ENCODE measurements around the gene ZNF445.

DNA sequence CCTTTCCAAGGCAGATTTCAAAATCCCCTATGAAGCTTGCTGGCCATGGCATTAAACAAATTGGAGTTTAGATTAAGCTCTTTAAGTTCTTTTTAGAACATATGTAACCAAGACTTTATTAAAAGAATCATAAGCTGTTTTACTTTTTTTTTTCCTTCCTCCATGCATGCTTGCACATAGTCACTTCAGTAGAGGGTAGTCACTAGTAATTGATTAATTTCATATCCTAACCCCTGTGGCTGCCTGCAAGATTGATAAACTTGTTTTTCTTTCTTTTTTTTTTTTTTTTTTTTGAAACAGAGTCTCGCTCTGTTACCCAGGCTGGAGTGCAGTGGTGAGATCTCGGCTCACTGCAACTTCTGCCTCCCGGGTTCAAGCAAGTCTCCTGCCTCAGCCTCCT is 44.3 kb upstream of the ZNF445 start:
- TF ChIP-seq POLR2A (IDR thresholded peaks at IDR 0.05): no peak
- TF ChIP-seq, protein P1, sequence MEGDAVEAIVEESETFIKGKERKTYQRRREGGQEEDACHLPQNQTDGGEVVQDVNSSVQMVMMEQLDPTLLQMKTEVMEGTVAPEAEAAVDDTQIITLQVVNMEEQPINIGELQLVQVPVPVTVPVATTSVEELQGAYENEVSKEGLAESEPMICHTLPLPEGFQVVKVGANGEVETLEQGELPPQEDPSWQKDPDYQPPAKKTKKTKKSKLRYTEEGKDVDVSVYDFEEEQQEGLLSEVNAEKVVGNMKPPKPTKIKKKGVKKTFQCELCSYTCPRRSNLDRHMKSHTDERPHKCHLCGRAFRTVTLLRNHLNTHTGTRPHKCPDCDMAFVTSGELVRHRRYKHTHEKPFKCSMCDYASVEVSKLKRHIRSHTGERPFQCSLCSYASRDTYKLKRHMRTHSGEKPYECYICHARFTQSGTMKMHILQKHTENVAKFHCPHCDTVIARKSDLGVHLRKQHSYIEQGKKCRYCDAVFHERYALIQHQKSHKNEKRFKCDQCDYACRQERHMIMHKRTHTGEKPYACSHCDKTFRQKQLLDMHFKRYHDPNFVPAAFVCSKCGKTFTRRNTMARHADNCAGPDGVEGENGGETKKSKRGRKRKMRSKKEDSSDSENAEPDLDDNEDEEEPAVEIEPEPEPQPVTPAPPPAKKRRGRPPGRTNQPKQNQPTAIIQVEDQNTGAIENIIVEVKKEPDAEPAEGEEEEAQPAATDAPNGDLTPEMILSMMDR (IDR thresholded peaks at IDR 0.05): no peak
